Measurements from ENCODE around the gene ZNF594.
"Not testable (repeated sequence)": the region's sequence is repeated elsewhere in the genome, so short reads cannot be mapped to it uniquely, and the experiment has no call there.

Gene ZNF594

GRCh38 chr17:5226940-5227878 is 35.5 kb upstream of the ZNF594 start:
- no peak for DNase-seq (ENCODE audit: low spot score)
- in situ Hi-C loops (cut with MboI; ENCODE audit: low pct_unique_long_range_greater_than_20kb, low sequenced_read_pairs, unreplicated experiment): no loop called here
- TF ChIP-seq CTCF (IDR thresholded peaks at IDR 0.05; ENCODE audit: extremely low read depth, insufficient read depth, missing control alignments): no peak

- TF ChIP-seq CTCF (IDR thresholded peaks at IDR 0.05; ENCODE audit: extremely low read depth, insufficient read depth, missing control alignments): no peak
- no peak for DNase-seq (ENCODE audit: low spot score)
- in situ Hi-C loops (cut with MboI; ENCODE audit: low pct_unique_long_range_greater_than_20kb, low sequenced_read_pairs, unreplicated experiment): no loop called here
Measured at GRCh38 chr17:5225668-5226457, 34.2 kb upstream of the ZNF594 start.

DNA sequence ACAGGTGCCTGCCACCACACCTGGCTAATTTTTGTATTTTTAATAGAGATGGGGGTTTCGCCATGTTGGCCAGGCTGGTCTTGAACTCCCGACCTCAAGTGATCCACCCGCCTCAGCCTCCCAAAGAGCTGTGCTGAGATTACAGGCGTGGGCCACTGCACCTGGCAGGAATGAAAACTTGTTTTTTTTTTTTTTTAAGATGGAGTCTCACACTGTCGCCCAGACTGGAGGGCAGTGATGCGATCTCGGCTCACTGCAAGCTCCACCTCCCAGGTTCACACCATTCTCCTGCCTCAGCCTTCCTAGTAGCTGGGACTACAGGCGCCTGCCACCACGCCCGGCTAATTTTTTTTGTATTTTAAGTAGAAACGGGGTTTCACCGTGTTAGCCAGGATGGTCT is 30.2 kb upstream of the ZNF594 start:
- DNase-seq (ENCODE audit: low spot score); in situ Hi-C loops (cut with MboI; ENCODE audit: low pct_unique_long_range_greater_than_20kb, low sequenced_read_pairs, unreplicated experiment): not testable (repeated sequence)

DNA sequence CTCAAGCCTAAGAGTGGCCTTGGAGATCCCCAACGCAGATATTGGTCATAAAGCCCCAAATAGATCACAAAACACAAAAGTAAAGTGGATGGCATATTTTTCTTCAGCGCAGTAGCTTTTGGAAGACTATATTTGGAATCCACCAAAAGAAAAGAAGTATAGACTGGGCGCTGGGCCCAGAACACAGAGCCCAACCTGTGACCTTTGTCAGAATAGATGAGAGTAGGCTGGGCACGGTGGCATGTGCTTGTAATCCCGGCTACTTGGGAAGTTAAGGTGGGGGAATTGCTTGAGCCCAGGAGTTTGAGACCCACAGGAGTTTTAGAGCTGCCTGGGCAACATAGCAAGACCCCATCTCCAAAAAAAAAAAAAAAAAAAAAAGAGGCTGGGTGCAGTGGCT is 28.4 kb upstream of the ZNF594 start:
- in situ Hi-C loops (cut with MboI; ENCODE audit: low pct_unique_long_range_greater_than_20kb, low sequenced_read_pairs, unreplicated experiment): no loop called here
- no peak for TF ChIP-seq CTCF (IDR thresholded peaks at IDR 0.05; ENCODE audit: extremely low read depth, insufficient read depth, missing control alignments)

GRCh38 chr17:5219536-5219935 is 27.9 kb upstream of the ZNF594 start:
- no peak for DNase-seq (ENCODE audit: low spot score)
- in situ Hi-C loops (cut with MboI; ENCODE audit: low pct_unique_long_range_greater_than_20kb, low sequenced_read_pairs, unreplicated experiment): no loop called here

More for the DNA sequence above, 28.4 kb upstream of the ZNF594 start:
- DNase-seq (ENCODE audit: low spot score): no peak

DNA sequence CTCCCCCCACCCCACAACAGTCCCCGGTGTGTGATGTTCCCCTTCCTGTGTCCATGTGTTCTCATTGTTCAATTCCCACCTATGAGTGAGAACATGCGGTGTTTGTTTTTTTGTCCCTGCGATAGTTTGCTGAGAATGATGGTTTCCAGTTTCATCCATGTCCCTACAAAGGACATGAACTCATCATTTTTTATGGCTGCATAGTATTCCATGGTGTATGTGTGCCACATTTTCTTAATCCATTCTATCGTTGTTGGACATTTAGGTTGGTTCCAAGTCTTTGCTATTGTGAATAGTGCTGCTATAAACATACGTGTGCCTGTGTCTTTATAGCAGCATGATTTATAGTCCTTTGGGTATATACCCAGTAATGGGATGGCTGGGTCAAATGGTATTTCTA is 25.9 kb upstream of the ZNF594 start:
- in situ Hi-C loops (cut with MboI; ENCODE audit: low pct_unique_long_range_greater_than_20kb, low sequenced_read_pairs, unreplicated experiment); DNase-seq (ENCODE audit: low spot score): not testable (repeated sequence)

More at GRCh38 chr17:5219536-5219935, 27.9 kb upstream of the ZNF594 start:
- no peak for TF ChIP-seq CTCF (IDR thresholded peaks at IDR 0.05; ENCODE audit: extremely low read depth, insufficient read depth, missing control alignments)

GRCh38 chr17:5211458-5211857 is 19.8 kb upstream of the ZNF594 start:
- in situ Hi-C loops (cut with MboI; ENCODE audit: low pct_unique_long_range_greater_than_20kb, low sequenced_read_pairs, unreplicated experiment): no loop called here
- TF ChIP-seq CTCF (IDR thresholded peaks at IDR 0.05; ENCODE audit: extremely low read depth, insufficient read depth, missing control alignments): no peak
- DNase-seq (ENCODE audit: low spot score): no peak
